Duodenal mucosa (tissue), 2 donors: Measurements from ENCODE around the gene LGR6.

Experiments used
- H3K27ac ChIP-seq: one replicate; pipeline ENCODE4 v1.7.0; 2013; ENCODE audit warnings: low read depth, low read length
- H3K27me3 ChIP-seq, 2 donors: one replicate each; pipeline ENCODE4 v1.7.0; 2013; ENCODE audit warnings: low read length in 2 of 2, control low read depth in 1 of 2; ENCODE audit not compliant: insufficient read depth in 2 of 2, control insufficient read depth in 1 of 2
- H3K36me3 ChIP-seq, 2 donors: one replicate each; pipeline ENCODE4 v1.7.0; 2013; ENCODE audit warnings: low read length in 2 of 2, control low read depth in 1 of 2; ENCODE audit not compliant: insufficient read depth in 2 of 2, control insufficient read depth in 1 of 2
- H3K4me1 ChIP-seq, 2 donors: one replicate each; pipeline ENCODE4 v1.7.0; 2013; ENCODE audit warnings: low read length in 2 of 2, control low read depth in 1 of 2; ENCODE audit not compliant: insufficient read depth in 2 of 2, control insufficient read depth in 1 of 2
- H3K4me3 ChIP-seq, 2 donors: one replicate each; pipeline ENCODE4 v1.7.0; 2013; ENCODE audit warnings: low read length in 2 of 2, low read depth in 1 of 2
- H3K9ac ChIP-seq, 2 donors: one replicate each; pipeline ENCODE4 v1.7.0; 2013; ENCODE audit warnings: low read length in 2 of 2, low read depth in 1 of 2
- H3K9me3 ChIP-seq, 2 donors: one replicate each; pipeline ENCODE4 v1.7.0; 2013; ENCODE audit warnings: low read length in 2 of 2, control low read depth in 1 of 2; ENCODE audit not compliant: control insufficient read depth in 1 of 2

Gene LGR6

GRCh38 chr1:202240956-202241355 lies 47.4 kb downstream of the LGR6 start:
- Histone ChIP-seq H3K27ac (no peak overlapping the region), H3K27me3 (no peaks in the 10 kb centered on the region)

DNA sequence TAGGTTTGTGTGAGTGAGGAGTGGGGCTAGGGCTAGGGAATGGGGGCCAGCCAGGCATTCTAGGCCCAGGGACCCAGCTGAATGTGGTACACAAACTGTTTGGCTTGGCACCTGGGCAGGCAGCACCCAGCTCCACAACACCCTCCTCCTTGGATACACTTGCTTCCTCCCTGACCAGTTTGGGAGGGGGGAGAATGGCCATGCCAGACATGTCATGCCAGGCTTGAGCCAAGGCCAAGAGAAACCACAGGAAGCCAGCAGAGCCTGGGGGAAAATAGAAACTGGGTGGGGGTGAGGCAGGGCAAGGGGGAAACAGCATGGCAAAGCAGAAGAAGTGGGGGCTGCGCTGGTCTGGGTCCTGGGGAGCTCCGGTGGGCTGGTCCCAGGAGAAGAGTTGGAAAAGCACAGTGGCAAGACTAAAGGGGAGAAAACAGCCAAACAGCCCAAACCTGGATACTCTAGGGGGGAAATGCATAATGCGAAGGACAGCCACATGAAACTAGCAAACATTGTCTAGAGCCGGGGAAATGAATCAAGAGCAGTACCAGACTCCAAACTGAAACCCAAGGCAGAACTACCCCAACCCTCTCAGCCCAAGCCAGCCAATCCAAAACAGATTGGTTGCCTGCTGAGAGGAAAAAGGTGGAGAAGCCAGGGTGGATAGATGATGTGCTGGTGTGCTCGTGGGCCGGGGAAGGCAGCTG lies 47.9 kb downstream of the LGR6 start:
- H3K36me3 ChIP-seq, result no peaks in the 10 kb centered on the region
- H3K9me3 ChIP-seq, result no peaks in the 10 kb centered on the region
- H3K4me1 ChIP-seq, result no peaks in the 10 kb centered on the region
- H3K27me3 ChIP-seq, result no peaks in the 10 kb centered on the region
- H3K9ac ChIP-seq, result no peak overlapping the region
- H3K4me3 ChIP-seq, result no peak overlapping the region
- no peak overlapping the region for H3K27ac ChIP-seq

More at GRCh38 chr1:202240956-202241355, 47.4 kb downstream of the LGR6 start:
- Histone ChIP-seq H3K4me1 (no peaks in the 10 kb centered on the region), H3K36me3 (no peaks in the 10 kb centered on the region), H3K4me3 (no peak overlapping the region), H3K9ac (no peak overlapping the region), H3K9me3 (no peaks in the 10 kb centered on the region)

DNA sequence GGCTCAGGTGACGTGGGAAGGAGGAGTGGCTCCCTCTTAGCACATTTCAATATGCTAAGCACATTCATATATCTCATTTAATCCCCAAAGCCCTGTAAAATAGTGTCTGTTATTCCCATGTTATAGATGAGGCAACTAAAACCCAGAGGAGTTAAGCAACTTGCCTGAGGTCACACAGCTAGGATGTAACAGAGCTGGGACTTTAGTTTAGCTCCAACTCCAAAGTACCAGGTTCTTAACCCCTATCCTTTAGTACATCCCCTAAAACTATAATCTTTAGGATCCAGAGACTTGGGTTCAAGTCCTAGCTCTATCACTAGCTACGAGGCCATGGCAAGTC lies 48.5 kb downstream of the LGR6 start:
- Histone ChIP-seq H3K9me3 (no peaks in the 10 kb centered on the region), H3K4me1 (no peaks in the 10 kb centered on the region), H3K36me3 (no peaks in the 10 kb centered on the region), H3K27me3 (no peaks in the 10 kb centered on the region), H3K4me3 (no peak overlapping the region), H3K9ac (no peak overlapping the region), H3K27ac (no peak overlapping the region)

- Histone ChIP-seq H3K4me3 (no peak overlapping the region), H3K9ac (no peak overlapping the region), H3K27me3 (no peaks in the 10 kb centered on the region), H3K9me3 (no peaks in the 10 kb centered on the region), H3K36me3 (no peaks in the 10 kb centered on the region), H3K4me1 (no peaks in the 10 kb centered on the region), H3K27ac (no peak overlapping the region)
Measured at GRCh38 chr1:202243006-202243405, 49.4 kb downstream of the LGR6 start.

GRCh38 chr1:202244841-202245261 lies 51.3 kb downstream of the LGR6 start:
- Histone ChIP-seq H3K9ac (no peak overlapping the region), H3K9me3 (no peaks in the 10 kb centered on the region), H3K36me3 (no peaks in the 10 kb centered on the region), H3K4me1 (no peaks in the 10 kb centered on the region), H3K27me3 (no peaks in the 10 kb centered on the region), H3K27ac (no peak overlapping the region), H3K4me3 (no peak overlapping the region)

DNA sequence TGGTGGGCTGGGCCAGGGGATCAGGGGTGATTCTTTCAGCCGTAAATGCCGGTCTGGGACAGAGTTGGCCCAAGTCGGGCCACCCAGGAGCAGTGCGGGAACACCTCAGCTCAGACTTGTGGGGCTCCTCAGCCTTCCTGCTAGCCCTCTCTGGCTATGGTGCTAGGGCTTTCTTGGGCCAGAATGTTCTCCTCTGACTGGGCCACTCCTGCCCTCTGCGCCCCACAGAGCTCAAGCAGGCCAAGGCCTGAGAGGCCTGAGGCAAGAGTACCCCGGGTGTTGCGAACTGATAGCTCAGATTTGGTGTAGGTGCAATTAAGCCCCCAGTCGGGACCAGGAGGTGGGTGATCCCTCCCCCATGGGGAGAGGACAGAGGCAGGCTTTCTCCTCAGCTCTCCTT lies 51.8 kb downstream of the LGR6 start:
- Histone ChIP-seq H3K9me3 (no peaks in the 10 kb centered on the region), H3K4me3 (no peak overlapping the region), H3K4me1 (no peaks in the 10 kb centered on the region), H3K36me3 (no peaks in the 10 kb centered on the region), H3K9ac (no peak overlapping the region), H3K27me3 (no peaks in the 10 kb centered on the region), H3K27ac (no peak overlapping the region)

DNA sequence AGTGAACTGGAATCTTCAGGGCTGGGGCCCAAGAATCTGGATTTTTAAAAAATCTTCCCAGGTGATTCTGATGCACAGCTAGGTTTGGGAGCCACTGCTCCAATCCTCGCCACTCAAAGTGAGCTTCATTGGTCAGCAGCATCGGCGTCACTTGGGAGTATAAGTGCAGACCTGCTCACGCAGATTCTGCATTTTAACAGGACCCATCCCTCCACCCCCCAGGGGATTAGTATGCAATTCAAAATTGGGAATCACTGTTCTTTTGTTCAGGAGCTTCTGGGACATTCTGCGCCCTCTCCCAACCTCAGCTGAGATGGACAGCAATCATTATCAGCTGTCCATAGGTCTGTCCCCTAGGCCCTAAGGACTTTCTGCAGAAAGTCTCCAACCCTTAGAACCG lies 53.5 kb downstream of the LGR6 start:
- H3K4me1 ChIP-seq, result no peaks in the 10 kb centered on the region
- no peak overlapping the region for H3K4me3 ChIP-seq
- H3K27ac ChIP-seq, result no peak overlapping the region
- H3K9ac ChIP-seq, result no peak overlapping the region
- no peaks in the 10 kb centered on the region for H3K9me3 ChIP-seq
- H3K27me3 ChIP-seq, result no peaks in the 10 kb centered on the region
- no peaks in the 10 kb centered on the region for H3K36me3 ChIP-seq

DNA sequence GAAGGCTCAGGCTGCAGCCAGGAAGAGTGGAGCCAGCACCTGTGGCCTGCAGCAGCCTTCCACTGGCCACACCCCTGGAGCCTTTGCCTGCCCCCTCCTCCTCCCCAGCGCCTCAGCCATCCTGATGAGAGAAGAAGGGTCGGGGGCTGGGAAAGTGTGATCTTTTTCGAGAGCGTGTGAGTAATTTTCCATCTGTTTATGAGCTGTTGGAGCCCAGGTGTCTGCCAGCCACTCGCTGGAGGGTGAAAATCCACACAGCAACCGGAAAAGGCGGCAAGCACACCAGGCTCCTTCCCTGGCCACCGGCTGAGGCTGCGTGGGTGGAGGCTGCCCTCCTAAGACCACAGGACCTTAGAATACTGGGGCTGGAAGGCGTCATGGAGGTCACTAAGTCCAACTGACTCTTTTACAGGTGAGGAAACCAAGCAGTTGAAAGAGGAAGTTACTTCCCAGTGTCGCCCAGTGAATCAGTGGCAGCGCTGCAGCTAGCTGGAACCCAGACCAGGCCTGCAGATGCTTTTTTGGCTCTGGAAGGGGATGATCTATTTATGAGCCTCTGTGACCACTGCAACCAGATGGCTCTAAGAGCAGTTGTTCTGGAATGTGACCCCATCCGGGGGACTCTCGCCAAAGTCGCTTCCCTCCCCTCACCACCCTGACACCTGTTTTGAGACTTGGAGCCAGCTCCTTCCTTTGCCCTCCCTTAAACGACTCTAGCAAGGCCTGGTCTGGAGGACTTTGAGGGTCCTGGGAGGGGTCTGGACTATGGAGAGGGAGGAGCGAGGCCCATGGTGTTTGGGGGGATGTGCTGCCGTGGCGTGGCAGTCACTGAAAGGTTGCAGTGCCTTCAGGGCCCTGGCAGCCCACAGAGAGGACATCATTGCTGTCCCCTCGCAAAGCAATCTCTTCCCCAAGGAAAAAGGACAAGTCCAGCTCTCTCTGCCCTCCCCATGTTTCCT lies 54.5 kb downstream of the LGR6 start:
- H3K9ac ChIP-seq, result no peak overlapping the region
- no peaks in the 10 kb centered on the region for H3K9me3 ChIP-seq
- H3K4me3 ChIP-seq, result no peak overlapping the region
- H3K27me3 ChIP-seq, result no peaks in the 10 kb centered on the region
- H3K36me3 ChIP-seq, result no peaks in the 10 kb centered on the region
- no peaks in the 10 kb centered on the region for H3K4me1 ChIP-seq
- H3K27ac ChIP-seq, result no peak overlapping the region

GRCh38 chr1:202248861-202249260 lies 55.3 kb downstream of the LGR6 start:
- Histone ChIP-seq H3K27ac (no peak overlapping the region), H3K9ac (no peak overlapping the region), H3K27me3 (no peaks in the 10 kb centered on the region), H3K9me3 (no peaks in the 10 kb centered on the region), H3K4me3 (no peak overlapping the region), H3K36me3 (no peaks in the 10 kb centered on the region), H3K4me1 (no peaks in the 10 kb centered on the region)

GRCh38 chr1:202249436-202249835 lies 55.8 kb downstream of the LGR6 start:
- Histone ChIP-seq H3K27ac (no peak overlapping the region), H3K27me3 (no peaks in the 10 kb centered on the region), H3K4me1 (no peaks in the 10 kb centered on the region), H3K36me3 (no peaks in the 10 kb centered on the region), H3K4me3 (no peak overlapping the region), H3K9ac (no peak overlapping the region), H3K9me3 (no peaks in the 10 kb centered on the region)
